B cell (primary cell): ENCODE measurements around the gene TMEM150C. TPM values are rescaled to one million over a fixed set of nuclear protein-coding genes. Genes with fewer than 3 reads are reported as not detected.

Source experiments
- ATAC-seq: fragments of 200-7000 bp; cut with Tn5 transposase; one replicate; pipeline ENCODE4 v1.10.0; 2021; ENCODE audit warnings: low read depth, mild to moderate bottlenecking, moderate number of reproducible peaks, moderate library complexity
- CTCF ChIA-PET: fragments of 350-600 bp; sonication (Branson Sonifier 250); formaldehyde crosslinking; loops from one replicate; lab custom pipeline; 2021; ENCODE audit warnings: antibody characterized with exemption, inconsistent platforms; lab: Charles Lee
- POLR2A ChIA-PET: fragments of 350-600 bp; sonication (Branson Sonifier 250); formaldehyde crosslinking; loops from one replicate; lab custom pipeline; 2021; ENCODE audit warnings: antibody characterized with exemption; lab: Charles Lee
- DNase-seq: peaks from one replicate; pipeline ENCODE4 v3.0.0; 2013
- H2AFZ ChIP-seq: 2 replicates; pipeline ENCODE4 v1.6.1; 2012; ENCODE audit warnings: mild to moderate bottlenecking, low read depth, low read length; ENCODE audit not compliant: insufficient read depth, poor library complexity, severe bottlenecking
- H3K27ac ChIP-seq, 2 donors: 1 replicate in 1 of 2; 2 replicates in 1 of 2; pipeline ENCODE4 v1.5.1; 2012 to 2013; ENCODE audit warnings: low read length in 2 of 2, mild to moderate bottlenecking in 2 of 2, moderate library complexity in 1 of 2
- H3K27me3 ChIP-seq, 4 experiments: fragments of 200-600 bp in 1 of 4; sonication (generic) in 1 of 4; replicated peaks in 1 of 4; 1 replicate in 2 of 4; 2 replicates in 2 of 4; pipeline versions ENCODE4 v1.6.1 to v1.7.0; 2013 to 2016; ENCODE audit warnings: low read length in 3 of 4, mild to moderate bottlenecking in 2 of 4, mixed read lengths in 1 of 4, moderate library complexity in 1 of 4; ENCODE audit not compliant: insufficient read depth in 4 of 4, control insufficient read depth in 3 of 4; ENCODE audit errors: control extremely low read depth in 1 of 4
- H3K36me3 ChIP-seq, 2 experiments: replicated peaks in 1 of 2; 1 replicate in 1 of 2; 2 replicates in 1 of 2; pipeline versions ENCODE4 v1.6.1 to v1.7.1; 2013; ENCODE audit warnings: low read length in 1 of 2; ENCODE audit not compliant: insufficient read depth in 2 of 2, control insufficient read depth in 1 of 2; ENCODE audit errors: control extremely low read depth in 1 of 2, extremely low read depth in 1 of 2
- H3K4me1 ChIP-seq, 2 donors: fragments of 200-600 bp in 1 of 2; sonication (generic) in 1 of 2; 1 replicate in 1 of 2; 2 replicates in 1 of 2; pipeline versions ENCODE4 v1.5.1 to v1.6.1; 2013 to 2017; ENCODE audit warnings: low read length in 2 of 2; ENCODE audit not compliant: control insufficient read depth in 2 of 2, insufficient read depth in 2 of 2
- H3K4me2 ChIP-seq: replicated peaks from 2 replicates; pipeline ENCODE3; 2012; ENCODE audit warnings: mild to moderate bottlenecking, low read depth, low read length; ENCODE audit not compliant: poor library complexity, severe bottlenecking
- H3K4me3 ChIP-seq, 5 experiments: fragments of 200-600 bp in 1 of 5; sonication (generic) in 1 of 5; 1 replicate in 3 of 5; 2 replicates in 2 of 5; pipeline versions ENCODE4 v1.5.1 to v1.7.0; 2011 to 2016; ENCODE audit warnings: low read length in 4 of 5, mild to moderate bottlenecking in 4 of 5, low read depth in 2 of 5, control low read depth in 1 of 5, moderate library complexity in 1 of 5; ENCODE audit not compliant: insufficient read depth in 1 of 5; ENCODE audit errors: control extremely low read depth in 1 of 5, extremely low read depth in 1 of 5
- H3K79me2 ChIP-seq: fragments of 200-600 bp; sonication (generic); one replicate; pipeline ENCODE4 v1.6.0; 2016; ENCODE audit warnings: low read length; ENCODE audit not compliant: control insufficient read depth, insufficient read depth
- H3K9ac ChIP-seq: fragments of 200-600 bp; sonication (generic); 2 replicates; pipeline ENCODE4 v1.6.1; 2017; ENCODE audit warnings: mild to moderate bottlenecking, low read length, moderate library complexity
- H3K9me3 ChIP-seq, 3 donors: one replicate each; pipeline versions ENCODE4 v1.6.1 to v1.7.1; 2013; ENCODE audit warnings: low read length in 2 of 3; ENCODE audit not compliant: control insufficient read depth in 2 of 3, insufficient read depth in 1 of 3; ENCODE audit errors: control extremely low read depth in 1 of 3
- H4K20me1 ChIP-seq: 2 replicates; pipeline ENCODE4 v1.6.0; 2012; ENCODE audit warnings: mild to moderate bottlenecking, low read length; ENCODE audit not compliant: insufficient read depth, control insufficient read depth, poor library complexity, severe bottlenecking
- H3K27ac Mint-ChIP-seq: one replicate; pipeline ENCODE4 v1.8.0; 2021; ENCODE audit warnings: mixed read lengths
- H3K27me3 Mint-ChIP-seq: one replicate; pipeline ENCODE4 v1.8.0; 2021; ENCODE audit warnings: mixed read lengths
- H3K4me1 Mint-ChIP-seq: one replicate; pipeline ENCODE4 v1.8.0; 2021; ENCODE audit warnings: mixed read lengths
- H3K4me3 Mint-ChIP-seq: one replicate; pipeline ENCODE4 v1.8.0; 2021; ENCODE audit warnings: mixed read lengths
- H3K9me3 Mint-ChIP-seq: one replicate; pipeline ENCODE4 v1.8.0; 2022; ENCODE audit warnings: mixed read lengths; ENCODE audit not compliant: insufficient read depth
- EZH2 ChIP-seq: IDR thresholded peaks from 2 replicates; pipeline ENCODE4 v1.6.1; 2012; ENCODE audit warnings: borderline replicate concordance, low read depth, mild to moderate bottlenecking, moderate library complexity, low read length; ENCODE audit not compliant: insufficient read depth, poor library complexity, severe bottlenecking
- WGBS: methylation state at CpG from one replicate; pipeline ENCODE4 v1.1.5; 2013; ENCODE audit warnings: missing lambda C conversion rate; ENCODE audit not compliant: insufficient coverage; 5-methylcytosine and 5-hydroxymethylcytosine counted together
- intact Hi-C: fragments of 100-400 bp; cut with micrococcal nuclease; formaldehyde crosslinking; loops from one replicate; pipeline ENCODE4 v1.10.0; 2022
- polyA plus RNA-seq: library from polyadenylated mRNA; depleted of rRNA; stranded (reverse); fragments of >200 nt; gene quantifications from 2 replicates; pipeline ENCODE4 v1.2.3, GENCODE V29; 2012
- total RNA-seq, 2 donors: library from RNA; stranded (reverse); fragments of 120-200 nt in 1 of 2; gene quantifications; 1 replicate in 1 of 2; 2 replicates in 1 of 2; pipeline versions ENCODE4 v1.2.3 to v1.2.4, GENCODE V29; 2013 to 2022
- TF ChIP-seq, protein P1 (sequence below): fragments of 200-600 bp; IDR thresholded peaks from one replicate; pipeline ENCODE4 v1.8.0; 2022; ENCODE audit warnings: antibody characterized with exemption, mild to moderate bottlenecking

TMEM150C gene
- total and polyA plus RNA-seq, 2 donors (not counting 1 experiment from before 2014, with no cell fraction given), result 0.04 TPM; not detected in 1

- H3K4me2 ChIP-seq, result no peak overlapping the region
- H4K20me1 ChIP-seq, result no peaks in the 10 kb centered on the region
- H3K27me3 ChIP-seq, result no peaks in the 10 kb centered on the region
- no peak overlapping the region for H3K9ac ChIP-seq
- no peaks in the 10 kb centered on the region for H3K4me1 Mint-ChIP-seq
- no peak overlapping the region for H2AFZ ChIP-seq
- H3K4me3 ChIP-seq, result no peak overlapping the region
- ATAC-seq, result no peak
- H3K36me3 ChIP-seq, result no peaks in the 10 kb centered on the region
- no peaks in the 10 kb centered on the region for H3K9me3 Mint-ChIP-seq
- CTCF ChIA-PET, result no interaction called here
- no peak for TF ChIP-seq EZH2
- TF ChIP-seq, protein P1, sequence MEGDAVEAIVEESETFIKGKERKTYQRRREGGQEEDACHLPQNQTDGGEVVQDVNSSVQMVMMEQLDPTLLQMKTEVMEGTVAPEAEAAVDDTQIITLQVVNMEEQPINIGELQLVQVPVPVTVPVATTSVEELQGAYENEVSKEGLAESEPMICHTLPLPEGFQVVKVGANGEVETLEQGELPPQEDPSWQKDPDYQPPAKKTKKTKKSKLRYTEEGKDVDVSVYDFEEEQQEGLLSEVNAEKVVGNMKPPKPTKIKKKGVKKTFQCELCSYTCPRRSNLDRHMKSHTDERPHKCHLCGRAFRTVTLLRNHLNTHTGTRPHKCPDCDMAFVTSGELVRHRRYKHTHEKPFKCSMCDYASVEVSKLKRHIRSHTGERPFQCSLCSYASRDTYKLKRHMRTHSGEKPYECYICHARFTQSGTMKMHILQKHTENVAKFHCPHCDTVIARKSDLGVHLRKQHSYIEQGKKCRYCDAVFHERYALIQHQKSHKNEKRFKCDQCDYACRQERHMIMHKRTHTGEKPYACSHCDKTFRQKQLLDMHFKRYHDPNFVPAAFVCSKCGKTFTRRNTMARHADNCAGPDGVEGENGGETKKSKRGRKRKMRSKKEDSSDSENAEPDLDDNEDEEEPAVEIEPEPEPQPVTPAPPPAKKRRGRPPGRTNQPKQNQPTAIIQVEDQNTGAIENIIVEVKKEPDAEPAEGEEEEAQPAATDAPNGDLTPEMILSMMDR, result no peak
- POLR2A ChIA-PET, result no interaction called here
- intact Hi-C loops, result no loop called here
- no peak overlapping the region for H3K27ac Mint-ChIP-seq
- no peaks in the 10 kb centered on the region for H3K27me3 Mint-ChIP-seq
- H3K4me3 Mint-ChIP-seq, result no peak overlapping the region
- H3K27ac ChIP-seq, result no peak overlapping the region
- WGBS, result no CpG with 5 or more reads among the region's 1 CpG
- no peaks in the 10 kb centered on the region for H3K9me3 ChIP-seq
- H3K79me2 ChIP-seq, result no peaks in the 10 kb centered on the region
- no peak for DNase-seq
- H3K4me1 ChIP-seq, result no peaks in the 10 kb centered on the region
Observed at GRCh38 chr4:82489076-82489475, 72.7 kb downstream of the TMEM150C start.

GRCh38 chr4:82484996-82485783 is 76.6 kb downstream of the TMEM150C start:
- ChIA-PET POLR2A (no interaction called here), CTCF (no interaction called here)
- H2AFZ ChIP-seq, result no peak overlapping the region
- H3K27ac Mint-ChIP-seq, result no peak overlapping the region
- H3K9me3 Mint-ChIP-seq, result no peaks in the 10 kb centered on the region
- H3K79me2 ChIP-seq, result no peaks in the 10 kb centered on the region
- no peaks in the 10 kb centered on the region for H4K20me1 ChIP-seq
- no peaks in the 10 kb centered on the region for H3K4me1 Mint-ChIP-seq
- no peak overlapping the region for H3K4me2 ChIP-seq
- H3K27me3 ChIP-seq, result no peaks in the 10 kb centered on the region
- TF ChIP-seq, protein P1, result no peak
- no peak for TF ChIP-seq EZH2
- 92% methylated on average over 8 of the region's 14 CpGs for WGBS
- H3K9me3 ChIP-seq, result no peaks in the 10 kb centered on the region
- DNase-seq (no peak), ATAC-seq (no peak)
- H3K27me3 Mint-ChIP-seq, result no peaks in the 10 kb centered on the region
- H3K9ac ChIP-seq, result no peak overlapping the region
- no peak overlapping the region for H3K27ac ChIP-seq
- no peak overlapping the region for H3K4me3 Mint-ChIP-seq
- intact Hi-C loops, result no loop called here
- no peak overlapping the region for H3K4me3 ChIP-seq
- H3K36me3 ChIP-seq, result no peaks in the 10 kb centered on the region
- H3K4me1 ChIP-seq, result no peaks in the 10 kb centered on the region
